RWPE2 (cell line): ENCODE measurements around the gene MATN3.

Experiments
- ATAC-seq: fragments of 200-7000 bp; cut with Tn5 transposase; 3 replicates; pipeline ENCODE4 v1.9.1; 2021; ENCODE audit warnings: low read depth
- DNase-seq: peaks from one replicate; pipeline ENCODE4 v3.0.0-alpha.2; 2020; ENCODE audit warnings: low spot score
- H3K27ac ChIP-seq: fragments of 450-650 bp; 2 replicates; pipeline ENCODE4 v1.5.1; 2017; ENCODE audit warnings: mild to moderate bottlenecking; ENCODE audit not compliant: poor library complexity, severe bottlenecking
- H3K27me3 ChIP-seq: fragments of 250-450 bp; sonication (Bioruptor Pico); 2 replicates; pipeline ENCODE4 v1.5.1; 2021; ENCODE audit warnings: mild to moderate bottlenecking, moderate library complexity; ENCODE audit not compliant: insufficient read depth, poor library complexity, severe bottlenecking
- H3K36me3 ChIP-seq: fragments of 250-450 bp; sonication (Bioruptor Pico); 2 replicates; pipeline ENCODE4 v1.5.1; 2020; ENCODE audit warnings: low read depth, mild to moderate bottlenecking, moderate library complexity
- H3K4me1 ChIP-seq: fragments of 250-450 bp; sonication (Bioruptor Pico); 2 replicates; pipeline ENCODE4 v1.5.1; 2021; ENCODE audit warnings: mild to moderate bottlenecking, moderate library complexity; ENCODE audit not compliant: insufficient read depth, poor library complexity, severe bottlenecking
- H3K4me3 ChIP-seq: fragments of 250-450 bp; sonication (Bioruptor Pico); 2 replicates; pipeline ENCODE4 v1.5.1; 2021; ENCODE audit warnings: mild to moderate bottlenecking, moderate library complexity; ENCODE audit not compliant: severe bottlenecking
- H3K9me3 ChIP-seq: fragments of 250-450 bp; sonication (Bioruptor Pico); 2 replicates; pipeline ENCODE4 v1.5.1; 2021; ENCODE audit warnings: mild to moderate bottlenecking, moderate library complexity; ENCODE audit not compliant: severe bottlenecking
- CTCF ChIP-seq: fragments of 450-650 bp; IDR thresholded peaks from one replicate; pipeline ENCODE4 v1.5.1; 2017; ENCODE audit warnings: mild to moderate bottlenecking, moderate library complexity; ENCODE audit not compliant: poor library complexity, severe bottlenecking

MATN3 gene

GRCh38 chr2:19947184-19947940 lies 65.1 kb downstream of the MATN3 start:
- Histone ChIP-seq H3K27me3 (no peaks in the 10 kb centered on the region), H3K4me3 (no peak overlapping the region), H3K36me3 (peaks cover 49% of the 10 kb centered on the region), H3K4me1 (no peaks in the 10 kb centered on the region), H3K27ac (no peak overlapping the region), H3K9me3 (no peaks in the 10 kb centered on the region)
- TF ChIP-seq CTCF: no peak
- ATAC-seq (no peak), DNase-seq (no peak)

DNA sequence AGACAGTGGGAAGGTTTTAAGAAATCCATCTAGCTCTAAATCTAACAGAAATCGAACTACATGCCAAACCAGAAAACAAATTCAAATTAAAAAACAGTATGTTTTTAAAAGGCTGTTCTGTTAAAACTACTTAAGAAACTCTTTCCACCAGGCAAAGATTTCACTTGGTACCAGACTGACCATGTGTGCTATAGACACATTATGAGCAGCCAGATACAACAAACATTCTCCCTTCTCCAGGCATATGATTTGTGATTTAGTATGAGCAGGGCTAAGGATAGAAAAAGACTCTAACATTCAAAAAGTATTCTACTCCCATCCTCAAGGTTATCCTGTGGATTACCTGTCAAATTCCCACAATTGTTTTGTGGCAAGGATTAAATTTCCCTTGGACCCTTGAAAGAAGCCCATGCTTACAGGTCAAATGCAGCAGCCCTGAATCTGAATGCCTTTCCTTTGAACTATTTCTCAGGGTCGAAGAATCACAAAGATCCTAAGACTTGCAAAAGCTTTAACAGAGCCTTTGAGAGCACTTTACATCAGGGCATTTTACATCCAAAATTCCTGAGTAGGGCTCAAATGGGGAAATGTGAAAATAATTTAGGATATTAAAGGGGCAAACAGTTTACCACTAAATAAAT lies 68.1 kb downstream of the MATN3 start:
- no peak for TF ChIP-seq CTCF
- no peak for DNase-seq
- no peak overlapping the region for H3K4me3 ChIP-seq

DNA sequence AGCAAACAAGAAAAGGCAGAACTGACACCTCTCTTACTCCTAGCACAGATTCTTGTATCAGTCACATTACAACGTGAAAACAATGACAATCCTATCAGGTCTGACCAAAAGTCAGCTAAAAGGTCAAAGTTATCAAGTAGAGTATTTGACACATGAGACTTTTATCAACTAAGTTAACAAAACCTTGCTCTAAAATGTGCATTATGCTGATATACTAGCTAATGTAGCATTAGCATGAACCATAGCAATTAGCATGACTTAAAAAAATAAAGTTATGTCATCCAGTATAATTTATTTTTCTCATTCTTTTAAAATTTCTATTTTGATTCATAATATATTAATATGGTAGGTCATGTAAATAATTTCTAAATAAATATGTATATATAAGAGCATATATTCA lies 69.3 kb downstream of the MATN3 start:
- no peaks in the 10 kb centered on the region for H3K4me1 ChIP-seq
- no peak overlapping the region for H3K27ac ChIP-seq
- ATAC-seq (no peak), DNase-seq (no peak)
- H3K9me3 ChIP-seq: no peaks in the 10 kb centered on the region
- H3K4me3 ChIP-seq: no peak overlapping the region
- H3K27me3 ChIP-seq: no peaks in the 10 kb centered on the region
- no peak for TF ChIP-seq CTCF
- H3K36me3 ChIP-seq: peaks cover 44% of the 10 kb centered on the region

More for the DNA sequence above, 68.1 kb downstream of the MATN3 start:
- no peak overlapping the region for H3K27ac ChIP-seq
- peaks cover 38% of the 10 kb centered on the region for H3K36me3 ChIP-seq
- no peaks in the 10 kb centered on the region for H3K9me3 ChIP-seq
- no peak for ATAC-seq
- no peaks in the 10 kb centered on the region for H3K4me1 ChIP-seq
- no peaks in the 10 kb centered on the region for H3K27me3 ChIP-seq

DNA sequence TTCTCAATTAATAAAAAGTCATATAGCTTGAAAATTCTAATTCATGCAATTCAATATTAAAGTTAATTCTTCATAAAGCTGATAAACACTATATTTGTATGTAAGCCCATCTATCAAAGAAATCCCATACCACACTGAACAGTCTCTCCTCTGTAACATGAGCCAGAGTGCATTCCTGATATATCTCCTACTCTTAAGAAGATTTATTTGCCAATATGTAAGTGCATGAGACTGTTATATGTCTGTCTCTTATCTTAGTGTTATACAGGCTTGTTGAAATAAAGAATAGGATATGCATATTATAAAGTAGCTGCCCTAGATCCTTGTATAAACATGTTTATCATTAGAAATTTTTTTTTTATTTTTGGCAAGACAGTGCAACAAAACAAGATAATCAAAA lies 70.3 kb downstream of the MATN3 start:
- no peak for TF ChIP-seq CTCF
- H3K36me3 ChIP-seq: peaks cover 44% of the 10 kb centered on the region
- DNase-seq (no peak), ATAC-seq (no peak)
- H3K27me3 ChIP-seq: no peaks in the 10 kb centered on the region
- H3K4me1 ChIP-seq: no peaks in the 10 kb centered on the region
- no peaks in the 10 kb centered on the region for H3K9me3 ChIP-seq
- H3K4me3 ChIP-seq: no peak overlapping the region
- H3K27ac ChIP-seq: no peak overlapping the region
